ENCODE measurements around the gene EFCAB11. TPM values are rescaled to one million over a fixed set of nuclear protein-coding genes. Genes with fewer than 3 reads are reported as not detected.

Gene EFCAB11
- total RNA-seq, 3 donors from 2014 or later, result 6.4 to 13.6 (median 6.9) TPM

- Histone ChIP-seq H3K27ac (no peak overlapping the region), H3K36me3 (no peaks in the 10 kb centered on the region), H3K4me1 (no peaks in the 10 kb centered on the region), H3K9me3 (peaks cover 0 to 13% of the 10 kb centered on the region in 2 donors), H3K27me3 (no peaks in the 10 kb centered on the region), H3K4me3 (no peak overlapping the region)
- no peak for DNase-seq (ENCODE audit: low spot score in 2 of 2)
- no peak for TF ChIP-seq POLR2A (IDR thresholded peaks at IDR 0.05)
- no peak for TF ChIP-seq CTCF (IDR thresholded peaks at IDR 0.05)
- no peak for TF ChIP-seq POLR2AphosphoS5 (IDR thresholded peaks at IDR 0.05)
- intact Hi-C loops (cut with DNase I; ENCODE audit: low total_unique reads), result no loop called here
Measured at GRCh38 chr14:89836830-89837469, 117.6 kb downstream of the EFCAB11 start.

GRCh38 chr14:89833661-89834060 is 120.9 kb downstream of the EFCAB11 start:
- Histone ChIP-seq H3K9me3 (peaks cover 0 to 9% of the 10 kb centered on the region in 2 donors), H3K36me3 (no peaks in the 10 kb centered on the region), H3K4me1 (no peaks in the 10 kb centered on the region), H3K27me3 (no peaks in the 10 kb centered on the region), H3K4me3 (no peak overlapping the region), H3K27ac (no peak overlapping the region)
- no peak for DNase-seq (ENCODE audit: low spot score in 2 of 2)
- no peak for TF ChIP-seq POLR2A (IDR thresholded peaks at IDR 0.05)
- TF ChIP-seq CTCF (IDR thresholded peaks at IDR 0.05), result no peak
- no peak for TF ChIP-seq POLR2AphosphoS5 (IDR thresholded peaks at IDR 0.05)
- intact Hi-C loops (cut with DNase I; ENCODE audit: low total_unique reads), result no loop called here

GRCh38 chr14:89833120-89833532 is 121.4 kb downstream of the EFCAB11 start:
- no peaks in the 10 kb centered on the region for H3K4me1 ChIP-seq
- H3K27ac ChIP-seq, result no peak overlapping the region
- H3K36me3 ChIP-seq, result no peaks in the 10 kb centered on the region
- intact Hi-C loops (cut with DNase I; ENCODE audit: low total_unique reads), result no loop called here
- no peak overlapping the region for H3K4me3 ChIP-seq
- no peaks in the 10 kb centered on the region for H3K27me3 ChIP-seq
- no peak for DNase-seq (ENCODE audit: low spot score in 2 of 2)
- H3K9me3 ChIP-seq, result peaks cover 0 to 4% of the 10 kb centered on the region in 2 donors
- TF ChIP-seq CTCF (IDR thresholded peaks at IDR 0.05) (no peak), POLR2A (IDR thresholded peaks at IDR 0.05) (no peak), POLR2AphosphoS5 (IDR thresholded peaks at IDR 0.05) (no peak)

GRCh38 chr14:89828471-89829165 is 125.9 kb downstream of the EFCAB11 start:
- TF ChIP-seq POLR2AphosphoS5 (IDR thresholded peaks at IDR 0.05), result no peak
- TF ChIP-seq CTCF (IDR thresholded peaks at IDR 0.05), result no peak
- no peak for TF ChIP-seq POLR2A (IDR thresholded peaks at IDR 0.05)
- Histone ChIP-seq H3K36me3 (no peaks in the 10 kb centered on the region), H3K4me3 (no peak overlapping the region), H3K4me1 (no peaks in the 10 kb centered on the region), H3K9me3 (peaks cover 0 to 3% of the 10 kb centered on the region in 2 donors), H3K27ac (no peak overlapping the region), H3K27me3 (no peaks in the 10 kb centered on the region)
- no peak for DNase-seq (ENCODE audit: low spot score in 2 of 2)
- intact Hi-C loops (cut with DNase I; ENCODE audit: low total_unique reads), result no loop called here

- no peak overlapping the region for H3K27ac ChIP-seq
- H3K9me3 ChIP-seq, result peaks cover 0 to 12% of the 10 kb centered on the region in 2 donors
- H3K4me1 ChIP-seq, result no peaks in the 10 kb centered on the region
- intact Hi-C loops (cut with DNase I; ENCODE audit: low total_unique reads), result no loop called here
- no peak overlapping the region for H3K4me3 ChIP-seq
- no peaks in the 10 kb centered on the region for H3K27me3 ChIP-seq
- TF ChIP-seq POLR2AphosphoS5 (IDR thresholded peaks at IDR 0.05), result no peak
- TF ChIP-seq CTCF (IDR thresholded peaks at IDR 0.05), result no peak
- no peak for TF ChIP-seq POLR2A (IDR thresholded peaks at IDR 0.05)
- no peak for DNase-seq (ENCODE audit: low spot score in 2 of 2)
- no peaks in the 10 kb centered on the region for H3K36me3 ChIP-seq
Measured at GRCh38 chr14:89827265-89827664, 127.3 kb downstream of the EFCAB11 start.

All from breast epithelium (tissue), 4 donors.